ENCODE measurements around the gene ONECUT2.

DNA sequence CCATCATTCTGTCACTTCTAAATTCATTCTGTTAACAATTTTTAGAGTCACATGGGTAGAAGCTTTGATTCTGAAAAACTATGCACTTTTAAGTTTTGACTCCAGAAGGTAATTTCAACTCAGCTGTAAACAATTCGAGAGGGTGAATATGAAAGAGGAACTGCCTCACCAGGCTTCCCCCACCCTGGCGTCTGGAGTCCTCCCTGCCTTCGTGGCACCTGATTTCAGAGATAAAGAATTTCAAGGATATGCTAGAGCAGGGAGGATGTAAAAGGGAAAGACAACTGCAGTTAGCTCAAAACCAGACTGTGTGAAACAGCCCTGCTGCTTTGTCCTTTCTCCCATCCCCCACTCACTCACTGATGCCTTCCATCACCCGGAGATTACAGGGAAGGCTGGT, 40.7 kb downstream of the ONECUT2 start:
- TF ChIP-seq CTCF (IDR thresholded peaks at IDR 0.05) (no peak), POLR2A (IDR thresholded peaks at IDR 0.05) (no peak)
